ENCODE results near the gene RUSF1.

GRCh38 chr16:31471241-31471874 is 36.8 kb downstream of the RUSF1 start:
- TF ChIP-seq CTCF (conservative IDR thresholded peaks at IDR 0.05 in 1 of 2, IDR thresholded peaks at IDR 0.05 in 1 of 2; ENCODE audit: low read depth in 1 of 2, low read length in 2 of 2) (no peak), EZH2 (IDR thresholded peaks at IDR 0.05; ENCODE audit: low read length, missing control alignments) (no peak)
